GM10248 (cell line): ENCODE data around the gene ZNF564.
"Not testable (repeated sequence)": the region's sequence is repeated elsewhere in the genome, so short reads cannot be mapped to it uniquely, and the experiment has no call there.

Experiments
- CTCF ChIA-PET: fragments of 300-600 bp; sonication (Branson Sonifier 250); formaldehyde crosslinking; extraction: SDS; loops from one replicate; lab custom pipeline; 2021; ENCODE audit warnings: antibody characterized with exemption; lab: Yijun Ruan, JAX
- POLR2A ChIA-PET: fragments of 350-650 bp; sonication (Branson Sonifier 250); formaldehyde crosslinking; extraction: SDS; loops from one replicate; lab custom pipeline; 2020; ENCODE audit warnings: antibody characterized with exemption; lab: Yijun Ruan, JAX
- DNase-seq: peaks from one replicate; pipeline ENCODE4 v3.0.0; 2012; ENCODE audit errors: extremely low spot score
- TF ChIP-seq, protein P1 (sequence below): IDR thresholded peaks from 2 replicates; pipeline ENCODE4 v1.5.1; 2012; ENCODE audit warnings: mild to moderate bottlenecking, low read depth; ENCODE audit errors: extremely low read depth, missing control alignments, control extremely low read depth

Gene ZNF564

DNA sequence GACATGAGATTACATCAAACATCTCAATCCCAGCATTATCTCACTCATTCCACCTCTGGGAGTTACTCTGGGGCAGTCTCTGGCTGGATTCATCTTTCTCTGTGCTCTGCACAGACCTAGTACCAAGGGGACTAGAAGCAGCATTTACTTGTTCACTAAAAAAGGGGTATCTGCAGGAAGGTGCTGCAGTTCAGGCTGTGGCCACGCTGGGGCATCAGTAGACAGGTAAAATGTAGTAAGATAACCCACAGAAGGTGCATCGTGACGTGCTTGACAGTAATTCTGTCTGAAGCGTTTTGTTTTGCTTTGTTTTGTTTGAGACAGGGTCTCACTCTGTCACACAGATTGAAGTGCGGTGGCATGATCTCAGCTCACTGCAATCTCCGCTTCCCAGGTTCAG is 29.3 kb downstream of the ZNF564 start:
- DNase-seq, result no peak
- TF ChIP-seq, protein P1, sequence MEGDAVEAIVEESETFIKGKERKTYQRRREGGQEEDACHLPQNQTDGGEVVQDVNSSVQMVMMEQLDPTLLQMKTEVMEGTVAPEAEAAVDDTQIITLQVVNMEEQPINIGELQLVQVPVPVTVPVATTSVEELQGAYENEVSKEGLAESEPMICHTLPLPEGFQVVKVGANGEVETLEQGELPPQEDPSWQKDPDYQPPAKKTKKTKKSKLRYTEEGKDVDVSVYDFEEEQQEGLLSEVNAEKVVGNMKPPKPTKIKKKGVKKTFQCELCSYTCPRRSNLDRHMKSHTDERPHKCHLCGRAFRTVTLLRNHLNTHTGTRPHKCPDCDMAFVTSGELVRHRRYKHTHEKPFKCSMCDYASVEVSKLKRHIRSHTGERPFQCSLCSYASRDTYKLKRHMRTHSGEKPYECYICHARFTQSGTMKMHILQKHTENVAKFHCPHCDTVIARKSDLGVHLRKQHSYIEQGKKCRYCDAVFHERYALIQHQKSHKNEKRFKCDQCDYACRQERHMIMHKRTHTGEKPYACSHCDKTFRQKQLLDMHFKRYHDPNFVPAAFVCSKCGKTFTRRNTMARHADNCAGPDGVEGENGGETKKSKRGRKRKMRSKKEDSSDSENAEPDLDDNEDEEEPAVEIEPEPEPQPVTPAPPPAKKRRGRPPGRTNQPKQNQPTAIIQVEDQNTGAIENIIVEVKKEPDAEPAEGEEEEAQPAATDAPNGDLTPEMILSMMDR, result no peak
- ChIA-PET POLR2A (no interaction called here), CTCF (no interaction called here)

DNA sequence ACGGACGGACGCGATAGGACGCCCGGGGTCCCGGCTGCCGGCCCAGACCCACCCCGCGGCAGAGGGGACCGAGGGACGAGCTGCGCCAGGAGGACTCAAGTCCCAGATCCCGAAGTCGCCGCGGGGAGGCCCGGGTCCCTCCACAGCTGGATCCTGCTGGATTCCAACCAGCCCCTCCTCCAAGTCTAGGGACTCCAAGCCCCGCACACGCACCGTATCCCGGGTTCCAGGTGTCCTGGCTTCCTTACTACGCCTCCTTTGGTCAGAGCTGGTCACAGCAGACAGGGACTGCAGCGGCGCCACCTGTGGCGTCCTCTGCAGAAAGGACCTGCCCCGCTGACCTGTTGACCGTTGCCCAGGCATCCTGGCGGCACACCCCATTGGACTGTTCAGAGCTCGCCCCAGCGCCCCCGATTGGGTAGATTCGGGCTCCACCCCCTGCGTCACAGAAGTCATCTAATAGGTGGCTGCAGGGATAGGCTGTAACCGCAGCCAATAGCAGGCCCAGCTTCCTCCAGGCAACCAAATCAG is 37.7 kb downstream of the ZNF564 start:
- TF ChIP-seq, protein P1, result no peak
- POLR2A ChIA-PET, result no interaction called here
- CTCF ChIA-PET, result interaction anchor here (0.8 to 2.8 kb wide), 2 partner anchors 12 to 18 kb away, joined by 3 to 12 read pairs; no protein-coding TSS in a partner anchor
- no peak for DNase-seq

DNA sequence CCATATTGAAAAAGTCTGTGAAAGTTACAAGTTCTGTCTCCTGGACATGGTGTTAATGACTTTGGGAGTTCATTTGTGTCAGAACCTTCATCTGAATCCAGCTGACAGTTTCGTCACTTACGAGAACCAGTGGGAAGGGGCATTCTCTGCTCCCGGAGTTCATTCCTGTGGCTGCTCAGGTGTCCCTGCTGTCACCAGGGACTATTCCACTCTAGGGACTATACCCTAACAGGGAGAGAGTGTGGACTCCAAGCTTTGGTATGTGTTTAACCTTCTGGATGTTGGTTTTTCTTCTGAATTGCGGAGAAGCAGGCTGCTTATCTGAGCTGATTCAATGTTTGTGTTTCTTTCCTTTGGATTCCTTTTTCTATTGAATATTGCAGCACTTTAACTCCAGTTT is 54.2 kb downstream of the ZNF564 start:
- no peak for DNase-seq
- ChIA-PET CTCF (interaction anchor here (0.9 to 1.6 kb wide), 4 partner anchors 9 to 207 kb away, joined by 3 to 4 read pairs (median 3); no protein-coding TSS in a partner anchor), POLR2A (interaction anchor here (0.6 kb wide), 1 partner anchor 8 kb away, joined by 3 read pairs; no protein-coding TSS in a partner anchor)
- TF ChIP-seq, protein P1, result no peak

DNA sequence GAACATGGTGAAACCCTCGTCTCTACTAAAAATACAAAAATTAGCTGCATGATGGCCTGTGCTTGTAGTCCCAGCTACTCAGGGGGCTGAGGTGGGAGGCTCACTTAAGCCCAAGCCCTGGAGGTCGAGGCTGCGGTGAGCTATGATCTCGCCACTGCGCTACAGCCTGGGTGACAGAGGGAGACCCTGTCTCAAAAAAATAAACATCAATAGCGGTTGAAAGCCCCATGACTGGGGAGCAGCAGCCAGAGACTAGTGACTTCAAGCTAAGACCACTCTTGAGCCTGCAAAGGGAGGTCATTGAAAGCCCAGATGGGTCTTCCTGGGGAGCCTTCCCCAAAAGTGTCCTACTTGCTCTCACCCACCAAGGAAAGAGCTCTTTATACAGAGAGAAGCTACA is 54.8 kb downstream of the ZNF564 start:
- ChIA-PET POLR2A (interaction anchor here (0.5 to 1.7 kb wide), 2 partner anchors 10 to 55 kb away, joined by 3 to 5 read pairs; partner anchors contain the start of gene ZNF443), CTCF (interaction anchor here (0.9 to 1.8 kb wide), 9 partner anchors 9 to 533 kb away, joined by 3 to 12 read pairs (median 4); partner anchors contain the start of gene ZNF442)
- TF ChIP-seq, protein P1, result no peak
- no peak for DNase-seq

DNA sequence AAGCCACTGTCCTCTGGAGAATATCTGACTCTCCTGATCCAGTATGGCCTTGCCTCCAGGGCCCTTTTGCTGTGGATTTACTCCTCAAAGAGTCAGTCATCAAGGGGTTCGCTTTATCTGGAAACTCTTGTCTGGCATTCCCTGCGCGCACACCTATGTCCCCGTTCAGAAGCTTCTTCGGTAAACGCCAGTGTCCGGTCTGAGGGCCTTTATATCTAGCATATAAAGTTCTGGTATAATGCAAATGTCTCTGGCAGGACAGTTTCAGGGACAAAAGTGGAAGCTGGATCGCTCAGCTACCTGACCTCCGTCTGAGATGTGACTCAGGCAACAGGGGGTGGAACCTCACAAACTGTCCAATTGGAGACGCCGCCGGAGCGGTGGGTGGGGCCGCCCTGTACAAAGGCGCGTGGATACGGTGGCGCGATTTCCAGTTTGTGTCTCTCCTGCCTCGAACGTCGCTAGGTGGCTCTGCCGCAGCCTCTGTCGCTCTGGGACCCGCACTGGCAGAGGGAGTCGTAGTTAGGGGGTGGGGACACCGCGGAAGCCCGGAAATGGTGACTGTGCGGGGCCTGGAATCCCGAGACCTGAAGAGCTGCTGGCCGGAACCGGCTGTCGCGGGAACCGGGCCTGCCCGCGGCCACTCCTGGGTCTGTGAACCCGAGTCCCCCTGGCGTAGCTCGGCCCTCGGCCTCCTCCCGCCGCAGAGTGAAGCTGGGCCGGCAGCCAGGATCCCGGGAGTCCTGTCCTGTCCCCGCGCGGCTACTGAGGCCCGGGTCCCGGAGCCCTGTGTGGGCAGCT is 56.1 kb downstream of the ZNF564 start:
- TF ChIP-seq, protein P1, result peak; percentile 44
- POLR2A ChIA-PET, result interaction anchor here (0.5 to 1.7 kb wide), 4 partner anchors 11 to 368 kb away, joined by 4 to 6 read pairs (median 5); partner anchors contain the start of genes ZNF443 and ZNF709
- DNase-seq, result peak; percentile 89
- CTCF ChIA-PET, result interaction anchor here (0.8 to 1.8 kb wide), 14 partner anchors 9 to 532 kb away, joined by 3 to 12 read pairs (median 4); partner anchors contain the start of genes ZNF442, ZNF443, ZNF563 and ZNF709

DNA sequence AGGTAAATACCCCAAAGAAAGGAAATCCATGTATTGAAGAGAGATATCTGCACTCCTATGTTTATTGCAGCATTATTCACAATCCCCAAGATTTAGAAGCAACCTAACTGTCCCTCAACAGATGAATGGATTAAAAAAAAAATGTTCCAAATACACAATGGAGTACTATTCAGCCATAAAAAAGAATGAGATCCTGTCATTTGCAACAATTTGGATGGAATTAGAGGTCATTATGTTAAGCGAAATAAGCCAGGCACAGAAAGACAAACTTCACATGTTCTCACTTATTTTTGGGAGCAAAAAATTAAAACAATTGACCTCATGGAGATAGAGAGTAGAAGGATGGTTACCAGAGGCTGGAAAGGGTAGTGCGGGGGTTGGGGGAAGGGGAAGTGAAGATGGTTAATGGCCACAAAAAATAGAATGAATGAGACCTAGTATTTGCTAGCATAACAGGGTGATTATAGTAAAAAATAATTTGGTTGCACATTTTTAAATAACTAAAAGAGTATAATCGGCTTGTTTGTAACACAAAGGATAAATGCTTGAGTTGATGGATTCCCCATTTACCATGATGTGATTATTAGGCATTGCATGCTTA is 56.9 kb downstream of the ZNF564 start:
- ChIA-PET CTCF (interaction anchor here (0.8 to 1.8 kb wide), 7 partner anchors 10 to 321 kb away, joined by 3 to 12 read pairs (median 4); partner anchors contain the start of genes ZNF443, ZNF563 and ZNF709), POLR2A (interaction anchor here (0.5 to 0.9 kb wide), 2 partner anchors 10 to 369 kb away, joined by 4 to 5 read pairs; partner anchors contain the start of gene ZNF709)
- no peak for DNase-seq
- TF ChIP-seq, protein P1, result no peak

GRCh38 chr19:12486265-12486783 is 65.0 kb downstream of the ZNF564 start:
- CTCF ChIA-PET, result interaction anchor here (1.0 to 1.3 kb wide), 2 partner anchors 15 to 154 kb away, joined by 3 read pairs; no protein-coding TSS in a partner anchor
- POLR2A ChIA-PET, result interaction anchor here (0.7 kb wide), 1 partner anchor 10 kb away, joined by 3 read pairs; no protein-coding TSS in a partner anchor
- not testable (repeated sequence) for DNase-seq
